ENCODE data around the gene GNAS-AS1. TPM values are rescaled to one million over a fixed set of nuclear protein-coding genes. Genes with fewer than 3 reads are reported as not detected.

GNAS-AS1 gene
- total RNA-seq, 1 experiment from 2014 or later, result not detected

GRCh38 chr20:58772786-58773185, 77.9 kb downstream of the GNAS-AS1 start:
- DNase-seq (ENCODE audit: low spot score), result no peak
- in situ Hi-C loops (cut with HindIII; ENCODE audit: low sequenced_read_pairs), result no loop called here

Other genes starting within 250 kb of the GNAS-AS1 start
- 25.5 and 32.3 TPM in 2 replicates for gene STX16, start 199.6 kb downstream of the GNAS-AS1 start, total RNA-seq (2014; rRNA removed; shearing (Covaris generic))
- gene NPEPL1, start 158.1 kb downstream of the GNAS-AS1 start, total RNA-seq (2014; rRNA removed; shearing (Covaris generic)), result 1.3 and 5.4 TPM in 2 replicates
- 580 and 603 TPM in 2 replicates for gene GNAS, start 1.8 kb upstream of the GNAS-AS1 start, total RNA-seq (2014; rRNA removed; shearing (Covaris generic))
- 58.0 and 58.9 TPM in 2 replicates for gene NELFCD, start 130.4 kb upstream of the GNAS-AS1 start, total RNA-seq (2014; rRNA removed; shearing (Covaris generic))
- not detected in 2 replicates for gene CTSZ, start 156.4 kb upstream of the GNAS-AS1 start, total RNA-seq (2014; rRNA removed; shearing (Covaris generic))
- not detected in 2 replicates for gene TUBB1, start 168.5 kb upstream of the GNAS-AS1 start, total RNA-seq (2014; rRNA removed; shearing (Covaris generic))
- gene ATP5F1E, start 181.4 kb upstream of the GNAS-AS1 start, total RNA-seq (2014; rRNA removed; shearing (Covaris generic)), result 35.4 and 51.3 TPM in 2 replicates
- 49.6 and 76.2 TPM in 2 replicates for gene PRELID3B, start 191.9 kb upstream of the GNAS-AS1 start, total RNA-seq (2014; rRNA removed; shearing (Covaris generic))

All from G401 (cell line).